HG02973 (cell line): ENCODE data around the gene EIPR1.
A peak's percentile ranks its signal among the peaks of the same experiment; 100 is the strongest.

Experiments
- ATAC-seq: cut with Tn5 transposase; IDR thresholded peaks from one replicate; pipeline ENCODE4 v1.9.1; 2021; ENCODE audit warnings: moderate library complexity; ENCODE audit not compliant: unreplicated experiment

Gene EIPR1

DNA sequence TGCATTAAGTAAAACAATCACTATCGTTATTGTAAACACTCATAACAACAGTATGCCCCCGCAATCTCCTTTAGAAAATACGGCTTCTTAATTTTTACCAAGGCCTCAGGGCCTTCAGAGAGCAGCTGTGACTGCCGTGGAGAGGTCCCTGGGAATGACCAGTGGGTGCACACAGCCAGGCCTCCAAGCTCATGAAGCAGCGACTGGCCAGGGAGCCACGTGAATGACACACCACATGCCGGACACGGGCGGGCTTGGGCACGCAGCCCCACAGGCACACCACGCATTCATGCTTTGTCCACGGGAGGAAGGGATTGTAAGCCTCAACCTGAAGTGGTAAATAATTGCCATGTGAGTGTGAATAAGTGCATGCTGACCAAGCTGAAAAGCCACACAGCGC is 121.0 kb downstream of the EIPR1 start:
- no peak for ATAC-seq

DNA sequence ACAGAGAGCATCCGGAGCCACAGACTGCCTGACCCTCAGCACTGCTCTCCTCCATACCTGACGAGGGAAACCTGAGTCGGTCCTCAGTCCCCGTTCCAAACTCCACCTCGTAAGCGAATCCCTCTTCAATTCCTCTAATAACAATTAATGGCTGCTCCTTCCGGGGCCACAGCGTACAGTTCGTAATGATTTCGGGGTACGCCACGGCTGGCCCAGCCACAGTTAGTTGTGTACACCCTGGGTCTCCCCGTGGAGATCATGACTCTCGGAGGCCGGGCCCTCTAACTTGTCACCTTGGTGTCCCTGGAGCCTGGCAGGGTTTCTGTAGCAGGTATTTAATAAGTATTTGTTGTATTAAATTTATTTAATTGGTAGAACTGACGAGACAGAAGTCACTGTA is 121.5 kb downstream of the EIPR1 start:
- ATAC-seq = no peak

DNA sequence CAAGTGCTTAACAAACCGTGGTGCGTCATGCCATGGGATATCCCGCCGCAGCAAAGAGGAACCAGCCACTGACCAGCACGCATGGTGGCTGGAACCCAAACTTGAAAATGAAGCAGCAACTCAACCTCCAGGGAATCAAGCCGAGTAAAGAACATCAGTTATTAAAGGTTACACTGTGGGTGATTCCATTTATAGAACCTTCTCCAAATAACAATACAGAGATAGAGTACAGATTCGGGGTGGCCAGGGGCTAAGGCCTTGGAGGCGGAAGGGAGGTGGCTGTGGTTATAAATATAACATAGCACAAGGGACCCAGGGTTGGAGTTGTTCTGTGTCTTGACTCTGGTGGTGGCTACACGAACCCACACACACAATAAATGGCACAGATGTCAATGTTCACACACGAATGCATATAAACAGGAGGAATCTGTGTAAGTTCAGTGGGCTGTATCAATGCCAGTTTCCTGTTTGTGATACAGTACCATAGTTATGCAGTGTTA is 123.1 kb downstream of the EIPR1 start:
- peak; percentile 82 for ATAC-seq

DNA sequence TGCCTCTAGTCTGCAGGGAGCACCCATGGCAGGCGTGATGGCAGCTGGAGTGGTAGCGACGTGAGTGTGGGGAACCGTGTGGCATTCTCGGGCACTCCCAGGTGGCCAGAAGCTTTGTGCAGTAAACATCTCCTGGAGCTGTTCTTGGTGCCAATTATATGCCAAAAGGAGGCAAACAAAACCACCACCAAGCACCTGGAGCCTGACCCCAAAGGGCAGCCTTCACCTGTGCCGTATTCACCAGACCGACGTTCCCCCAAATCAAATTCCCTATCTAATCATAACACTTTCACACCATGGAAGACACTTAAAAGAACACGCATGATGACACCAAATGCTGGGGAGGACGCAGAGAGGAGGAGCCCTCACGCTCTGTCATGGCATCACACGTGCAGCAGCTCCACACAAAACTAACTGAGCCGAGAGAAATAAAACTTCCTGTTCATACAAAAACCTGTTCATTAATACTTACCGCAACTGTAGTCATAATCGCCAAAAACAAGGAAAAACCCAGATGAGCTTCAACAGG is 123.6 kb downstream of the EIPR1 start:
- ATAC-seq = no peak

DNA sequence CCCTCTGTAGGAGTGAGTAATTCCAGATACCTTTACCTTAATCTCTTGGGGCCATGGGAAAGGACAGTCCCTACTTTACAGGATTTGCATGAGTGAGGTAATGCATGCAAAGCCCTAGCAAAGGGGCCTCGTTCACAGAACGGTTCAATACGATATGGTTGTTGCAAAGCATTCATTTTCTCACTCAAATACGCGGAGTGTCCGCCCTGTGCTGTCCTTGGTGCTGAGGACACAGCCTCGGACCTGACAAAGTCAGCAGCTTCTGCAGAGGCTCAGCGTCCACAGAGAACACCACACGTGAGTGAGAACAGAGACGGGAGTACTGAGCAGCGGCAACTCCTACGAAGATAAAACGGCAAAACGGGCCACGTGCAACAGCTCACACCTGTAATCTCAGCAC is 125.7 kb downstream of the EIPR1 start:
- no peak for ATAC-seq

DNA sequence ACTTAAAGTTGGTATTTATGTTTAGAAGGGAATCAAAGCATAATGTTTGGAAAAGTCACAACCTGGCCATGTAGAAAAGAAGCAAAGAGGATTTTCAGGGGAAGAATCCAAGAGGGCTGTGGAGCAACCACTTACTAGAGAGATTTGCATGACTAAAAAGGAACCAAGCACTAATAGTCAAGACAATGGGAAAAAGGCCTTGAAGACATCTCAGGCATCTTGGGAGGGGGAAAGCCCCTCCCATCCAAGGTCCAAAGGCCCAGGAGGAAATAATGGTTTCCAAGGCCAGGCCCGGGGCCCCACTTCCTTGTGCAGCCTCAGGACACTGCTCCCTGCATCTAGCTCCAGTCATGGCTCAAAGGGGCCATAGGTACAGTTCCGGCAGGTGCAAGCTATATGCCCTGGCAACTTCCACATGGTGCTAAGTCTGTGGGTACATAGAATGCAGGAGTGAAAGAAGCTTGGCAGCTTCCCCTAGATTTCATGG is 128.1 kb downstream of the EIPR1 start:
- no peak for ATAC-seq

DNA sequence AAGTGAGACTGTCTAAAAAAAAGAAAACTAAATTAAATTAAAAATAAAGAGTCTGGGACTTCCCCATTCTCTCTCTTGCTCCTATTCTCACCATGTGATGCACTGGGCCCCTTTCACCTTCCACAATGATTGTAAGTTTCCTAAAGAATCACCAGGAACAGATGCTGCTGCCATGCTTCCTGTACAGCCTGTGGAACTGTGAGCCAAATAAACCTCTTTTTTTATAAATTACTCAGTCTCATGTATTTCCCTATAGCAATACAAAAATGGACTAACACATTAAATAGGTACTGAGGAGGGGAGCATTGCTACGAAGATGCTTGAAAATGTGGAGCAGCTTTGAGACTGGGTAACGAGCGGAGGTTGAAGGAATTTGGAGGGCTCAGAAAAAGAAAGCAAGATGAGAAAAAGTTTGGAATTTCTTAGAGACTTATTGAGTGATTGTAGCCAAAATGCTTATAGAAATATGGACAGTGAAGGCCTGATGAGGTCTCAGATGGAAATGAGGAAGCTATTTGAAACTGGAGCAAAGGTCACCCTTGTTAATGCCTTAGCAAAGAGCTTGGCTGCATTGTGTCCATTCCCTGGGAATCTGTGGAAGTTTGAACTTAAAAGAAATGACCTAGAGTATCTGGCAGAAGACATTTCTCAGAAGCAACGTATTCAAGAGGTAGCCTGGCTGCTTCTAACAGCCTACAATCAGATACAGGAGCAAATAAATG is 128.7 kb downstream of the EIPR1 start:
- no peak for ATAC-seq

DNA sequence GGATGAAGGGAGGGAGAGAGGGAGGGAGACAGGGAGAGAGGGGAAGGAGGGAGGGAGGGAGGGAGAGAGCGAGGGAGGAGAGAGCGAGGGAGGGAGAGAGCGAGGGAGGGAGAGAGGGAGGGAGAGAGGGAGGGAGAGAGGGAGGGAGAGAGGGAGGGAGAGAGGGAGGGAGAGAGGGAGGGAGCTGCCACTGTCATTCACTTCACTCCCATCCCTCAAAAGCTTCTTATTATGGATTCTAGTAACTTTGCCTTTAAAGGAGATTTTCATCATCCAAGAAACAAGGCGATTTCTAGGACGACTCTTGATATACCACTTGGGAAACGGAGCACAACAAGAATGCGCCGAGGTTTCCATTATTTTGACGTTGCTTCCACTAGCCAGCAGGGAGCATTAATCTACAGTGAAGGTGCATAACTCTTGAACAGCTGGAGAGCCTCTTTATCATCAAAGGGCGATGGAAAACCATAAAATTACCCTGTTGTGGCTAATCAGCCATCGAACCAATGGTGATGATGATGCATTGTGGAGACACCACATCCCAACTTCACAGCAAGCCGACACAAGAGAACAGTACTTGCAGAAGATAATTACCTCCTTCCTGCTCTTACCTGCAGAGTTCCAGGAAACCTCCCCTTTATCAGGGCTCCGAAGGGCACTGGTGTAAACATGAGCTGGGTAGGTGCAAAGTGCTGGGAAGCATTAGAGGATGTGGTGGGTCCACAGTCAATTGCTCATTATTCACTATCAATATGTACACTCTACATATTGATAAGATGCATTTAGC is 130.5 kb downstream of the EIPR1 start:
- no peak for ATAC-seq

DNA sequence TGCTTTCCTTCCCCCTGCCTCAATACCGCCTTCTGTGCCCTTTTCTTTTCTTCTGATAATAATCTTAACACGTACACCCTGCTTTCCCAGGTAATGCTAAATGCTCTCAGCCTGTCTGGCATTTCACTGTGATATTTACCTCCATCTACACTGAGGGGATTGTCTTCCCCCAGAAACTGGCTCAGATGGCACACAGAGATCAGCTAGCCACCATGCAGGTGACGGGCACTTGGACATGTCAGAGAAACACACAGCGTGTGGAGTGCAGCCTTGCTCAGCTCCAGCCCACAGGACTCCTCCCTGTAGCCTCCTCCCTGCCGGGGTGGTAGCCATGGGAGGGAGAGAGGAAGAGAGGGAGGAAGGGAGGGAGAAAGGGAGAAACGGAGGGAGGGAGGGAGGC is 131.2 kb downstream of the EIPR1 start:
- ATAC-seq = no peak

DNA sequence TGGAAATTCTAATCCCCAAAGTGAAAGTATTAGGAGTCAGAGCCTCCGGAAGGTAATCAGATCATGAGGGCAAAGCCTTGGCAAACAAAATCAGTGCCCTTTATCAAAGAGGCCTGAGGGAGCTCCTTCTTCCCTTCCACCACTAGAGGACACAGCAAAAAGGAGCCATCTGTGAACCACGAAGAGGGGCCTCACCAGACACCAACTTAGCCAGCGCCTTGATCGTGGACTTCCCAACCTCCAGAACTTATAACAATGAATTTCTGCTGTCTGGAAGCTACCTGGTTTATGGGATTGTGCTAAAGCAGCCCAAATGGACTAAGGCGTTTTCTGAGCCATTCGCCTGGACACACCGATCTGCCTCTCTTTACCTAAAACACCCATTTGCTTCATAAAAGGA is 133.1 kb downstream of the EIPR1 start:
- no peak for ATAC-seq

DNA sequence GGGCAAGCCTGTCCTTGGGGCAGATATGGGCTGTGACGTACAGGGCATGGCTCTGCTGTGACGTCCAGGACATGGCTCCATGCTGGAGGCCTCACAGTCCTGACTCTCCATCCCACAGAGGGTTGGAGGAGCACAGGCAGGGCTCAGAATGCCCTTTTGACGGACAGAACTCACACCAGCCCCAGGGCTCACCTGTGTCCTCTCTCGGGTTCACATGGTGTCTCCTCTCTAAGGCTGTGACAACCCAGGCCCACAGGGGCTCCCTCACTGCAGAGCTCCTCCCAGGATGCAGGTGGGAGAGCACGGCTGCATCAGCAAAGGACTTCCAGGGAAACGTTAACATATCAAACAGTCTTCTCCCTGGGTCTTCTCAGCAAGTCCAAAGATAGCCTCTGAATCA is 133.8 kb downstream of the EIPR1 start:
- no peak for ATAC-seq

DNA sequence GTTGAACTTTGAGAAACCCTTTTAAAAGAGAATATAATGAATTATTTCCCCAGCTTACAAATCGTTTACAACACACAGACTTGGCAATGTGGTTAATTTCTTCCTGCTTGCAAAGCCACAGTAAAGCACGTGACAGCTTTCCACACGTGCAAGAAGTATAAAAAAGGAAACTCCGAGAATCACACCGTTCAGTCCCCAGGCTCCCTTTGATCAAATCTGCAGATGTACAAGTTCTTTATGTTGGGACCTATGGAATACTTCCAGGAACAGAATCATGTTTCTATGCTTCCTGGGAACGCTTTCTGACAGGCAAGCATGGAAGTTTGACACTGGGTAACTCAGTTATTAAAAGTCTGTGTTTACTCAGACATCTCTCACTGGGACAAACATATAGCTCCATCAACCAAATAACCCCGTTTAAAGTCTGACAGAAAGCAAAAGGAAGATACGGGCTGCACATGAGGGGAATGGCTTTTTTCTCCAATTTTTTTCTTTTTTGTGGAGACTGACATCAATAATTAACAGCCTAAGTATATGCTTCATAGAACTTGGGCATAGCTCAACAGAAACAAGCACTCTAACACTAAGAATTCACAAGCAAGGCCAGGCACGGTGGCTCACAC is 134.8 kb downstream of the EIPR1 start:
- ATAC-seq = no peak

DNA sequence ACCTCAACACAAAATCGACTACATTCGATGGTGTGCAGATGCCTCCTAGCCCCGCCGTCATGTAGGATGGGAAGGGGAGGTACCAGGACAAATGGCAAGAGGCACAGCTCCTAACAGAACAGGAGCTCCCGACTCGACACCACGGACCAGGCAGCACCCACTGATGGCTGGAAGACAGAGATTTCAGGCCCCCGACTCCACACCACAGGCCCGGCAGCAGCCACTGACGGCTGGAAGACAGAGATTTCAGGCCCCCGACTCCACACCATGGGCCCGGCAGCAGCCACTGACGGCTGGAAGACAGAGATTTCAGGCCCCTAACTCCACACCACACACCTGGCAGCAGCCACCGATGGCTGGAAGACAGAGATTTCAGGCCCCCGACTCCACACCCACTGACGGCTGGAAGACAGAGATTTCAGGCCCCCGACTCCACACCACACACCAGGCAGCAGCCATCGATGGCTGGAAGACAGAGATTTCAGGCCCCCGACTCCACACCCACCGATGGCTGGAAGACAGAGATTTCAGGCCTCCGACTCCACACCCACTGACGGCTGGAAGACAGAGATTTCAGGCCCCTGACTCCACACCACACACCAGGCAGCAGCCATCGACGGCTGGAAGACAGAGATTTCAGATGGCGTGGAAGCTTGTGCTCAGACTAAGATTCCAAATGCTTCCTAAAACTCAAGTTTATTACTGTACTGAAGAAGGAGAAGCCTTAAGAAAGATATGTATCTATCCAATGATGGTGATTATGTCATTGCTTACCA is 135.5 kb downstream of the EIPR1 start:
- no peak for ATAC-seq

DNA sequence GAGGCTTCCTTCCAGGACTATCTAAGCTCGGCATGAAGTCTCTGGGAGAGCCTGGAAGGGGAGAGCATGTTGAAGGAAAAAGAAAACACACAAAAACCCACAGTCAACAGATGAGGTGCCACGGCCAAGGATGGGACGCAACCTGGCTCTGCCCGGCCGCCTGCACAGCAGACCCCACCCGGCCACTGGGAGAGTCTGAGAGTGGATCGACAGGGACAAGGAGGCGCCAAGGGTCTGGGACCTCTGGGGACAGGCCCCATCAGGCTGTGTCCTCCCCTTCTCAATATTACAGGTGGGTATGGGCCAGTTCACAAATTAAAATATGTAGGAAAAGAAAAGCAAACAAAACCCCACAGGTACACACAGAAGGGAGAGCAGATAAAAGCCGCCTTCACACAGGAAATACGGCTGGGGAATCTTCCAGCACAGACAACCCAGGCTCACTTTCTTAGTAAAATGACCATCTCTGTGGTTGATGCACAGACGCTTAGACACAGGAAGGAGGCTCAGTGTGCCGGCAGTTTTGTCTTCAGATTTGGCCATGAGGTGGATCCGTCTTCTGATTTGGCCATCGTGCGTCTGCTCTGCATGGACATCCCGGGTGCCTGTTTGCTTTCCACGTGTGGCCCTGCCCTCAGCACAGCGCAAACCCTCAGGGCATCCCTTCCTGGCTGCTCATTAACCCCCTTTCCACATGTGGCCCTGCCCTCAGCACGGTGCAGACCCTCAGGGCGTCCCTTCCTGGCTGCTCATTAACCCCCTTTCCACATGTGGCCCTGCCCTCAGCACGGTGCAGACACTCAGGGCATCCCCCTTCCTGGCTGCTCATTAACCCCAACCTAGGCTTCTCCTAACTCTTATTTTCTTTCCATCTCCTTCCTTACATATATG is 138.4 kb downstream of the EIPR1 start:
- peak; percentile 49 for ATAC-seq

DNA sequence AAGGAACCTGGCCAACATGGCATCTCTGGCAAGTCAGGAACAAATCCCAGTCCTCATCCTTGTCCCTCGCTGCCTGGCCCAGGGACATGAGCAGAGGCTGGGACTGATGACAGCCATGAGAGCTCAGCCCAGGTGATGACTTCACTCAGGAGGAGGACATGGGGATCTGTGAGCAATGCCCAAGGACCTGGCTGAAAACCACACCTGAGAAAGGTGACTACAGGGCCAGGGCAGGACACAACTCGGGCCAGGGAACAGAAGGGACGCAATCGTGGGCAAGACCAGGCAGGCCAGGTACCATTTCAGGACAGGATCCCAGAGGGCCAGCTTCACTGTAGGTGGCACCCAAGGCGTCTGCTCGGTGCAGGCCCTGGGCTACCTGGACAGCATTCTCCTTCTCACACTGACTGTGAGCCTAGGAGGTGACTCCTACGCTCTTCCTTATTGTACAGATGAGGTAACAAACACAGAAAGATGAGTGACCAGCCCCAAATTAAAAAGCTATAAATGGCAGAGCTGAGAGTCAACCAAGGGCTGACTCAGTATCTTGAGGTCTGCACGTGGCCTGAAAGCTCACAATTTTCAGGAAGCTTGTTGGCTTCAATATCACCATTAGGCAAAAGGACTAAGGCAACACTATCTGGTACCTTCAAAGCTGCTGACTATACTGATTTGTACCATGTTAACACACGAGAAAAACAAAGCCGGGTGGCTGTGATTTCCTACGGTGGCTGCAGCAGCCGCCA is 141.1 kb downstream of the EIPR1 start:
- ATAC-seq = no peak

DNA sequence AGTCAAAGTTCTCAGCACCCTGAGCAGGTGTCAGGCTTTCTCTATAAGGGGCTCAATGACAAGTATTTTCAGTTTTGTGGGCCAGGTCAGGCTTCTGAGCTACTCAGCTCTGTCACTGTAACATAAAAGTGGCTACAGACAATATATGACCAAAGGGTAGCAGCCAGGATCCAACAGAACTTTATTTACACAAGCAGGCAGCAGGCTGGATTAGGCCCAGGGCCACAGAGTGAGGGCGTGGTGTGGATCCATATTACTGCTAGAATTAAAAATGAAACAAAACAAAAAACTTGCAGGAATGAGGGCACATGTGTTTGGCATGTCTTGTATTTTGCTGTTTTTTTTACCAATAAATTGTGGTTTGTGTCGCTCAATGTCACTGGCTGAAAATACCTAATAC is 143.7 kb downstream of the EIPR1 start:
- ATAC-seq = no peak

DNA sequence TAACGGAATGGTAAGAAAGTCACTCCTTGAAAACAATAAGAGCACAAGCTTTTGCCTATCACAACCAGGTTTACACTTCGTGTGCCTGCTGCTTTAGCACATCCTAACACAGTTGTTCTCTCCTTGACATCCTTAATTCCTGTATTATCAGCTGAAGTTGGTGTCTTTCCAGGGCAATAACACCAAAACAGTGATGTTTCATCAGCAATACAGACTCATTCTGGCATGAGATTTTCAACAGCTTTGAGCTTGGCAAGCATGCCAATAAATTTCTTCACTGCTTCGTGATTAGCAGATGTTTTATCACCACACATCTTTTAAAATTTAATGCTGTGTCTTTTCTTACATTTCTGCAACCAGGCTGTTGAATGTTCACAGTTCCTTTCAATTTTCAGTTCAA is 148.4 kb downstream of the EIPR1 start:
- ATAC-seq = no peak

DNA sequence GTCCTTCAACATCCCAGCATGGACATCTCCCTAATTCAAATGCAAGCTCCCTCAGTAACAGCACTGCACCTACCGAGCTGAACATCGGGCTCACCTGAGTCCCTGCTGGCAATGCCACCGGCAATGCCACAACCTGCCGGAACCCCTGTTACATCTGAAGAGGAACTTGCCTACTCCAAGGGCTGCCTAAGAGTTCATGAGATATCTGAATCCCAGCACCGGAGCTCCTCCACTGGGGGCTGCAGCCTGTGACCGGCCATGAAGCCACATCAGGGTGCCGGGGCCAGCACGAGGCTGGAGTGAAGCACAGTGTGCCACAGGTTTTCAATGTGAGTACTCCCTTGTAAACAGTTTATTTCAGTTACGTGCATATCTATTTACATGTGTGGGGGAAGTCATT is 152.9 kb downstream of the EIPR1 start:
- ATAC-seq = no peak
